Esophagus muscularis mucosa (tissue), 4 donors: ENCODE measurements around the gene SELENOO. TPM values are rescaled to one million over a fixed set of nuclear protein-coding genes. Genes with fewer than 3 reads are reported as not detected.

ENCODE experiments used
- DNase-seq: peaks from one replicate; pipeline ENCODE4 v3.0.0-alpha.2; 2017; ENCODE audit errors: extremely low spot score
- H3K27ac ChIP-seq, 4 donors: fragments of 200-600 bp; sonication (generic); replicated peaks in 1 of 4; 1 replicate in 3 of 4; 2 replicates in 1 of 4; pipeline ENCODE4 v1.5.1; 2016 to 2019; ENCODE audit warnings: mild to moderate bottlenecking in 1 of 4
- H3K27me3 ChIP-seq, 4 donors: fragments of 200-600 bp; sonication (generic); one replicate each; pipeline versions ENCODE4 v1.5.1 to v1.6.0; 2016 to 2019
- H3K36me3 ChIP-seq, 4 donors: fragments of 200-600 bp; sonication (generic); one replicate each; pipeline ENCODE4 v1.5.1; 2016 to 2019
- H3K4me1 ChIP-seq, 4 donors: fragments of 200-600 bp; sonication (generic); one replicate each; pipeline ENCODE4 v1.5.1; 2016 to 2019
- H3K4me3 ChIP-seq, 4 donors: fragments of 200-600 bp; sonication (generic); 1 replicate in 2 of 4; 2 replicates in 2 of 4; pipeline ENCODE4 v1.5.1; 2016 to 2019; ENCODE audit warnings: mild to moderate bottlenecking in 4 of 4, moderate library complexity in 1 of 4
- H3K9me3 ChIP-seq, 4 donors: fragments of 200-600 bp; sonication (generic); 1 replicate in 3 of 4; 2 replicates in 1 of 4; pipeline ENCODE4 v1.5.1; 2016 to 2019
- EP300 ChIP-seq: sonication (generic); formaldehyde crosslinking; IDR thresholded peaks from one replicate; pipeline ENCODE4 v1.6.1; 2017; ENCODE audit warnings: antibody characterized with exemption
- POLR2A ChIP-seq: fragments of 450-650 bp; IDR thresholded peaks from one replicate; pipeline ENCODE4 v1.6.1; 2017; ENCODE audit warnings: antibody characterized with exemption, moderate library complexity, mild to moderate bottlenecking, low read depth
- POLR2AphosphoS5 ChIP-seq, 2 donors: sonication (generic); formaldehyde crosslinking; IDR thresholded peaks; one replicate each; pipeline ENCODE4 v1.6.1; 2017; ENCODE audit warnings: antibody characterized with exemption in 2 of 2
- WGBS: methylation state at CpG from one replicate; pipeline ENCODE4 v1.1.5; 2018; 5-methylcytosine and 5-hydroxymethylcytosine counted together
- intact Hi-C: fragments of 100-400 bp; cut with DNase I; formaldehyde crosslinking; loops from one replicate; pipeline ENCODE4 v1.15.1; 2023
- total RNA-seq, 4 donors: library from RNA; depleted of rRNA; stranded (reverse); fragments of >200 nt; gene quantifications; one replicate each; pipeline versions ENCODE4 v1.1.0 to v1.2.1, GENCODE V29; 2016
- TF ChIP-seq, protein P1 (sequence below), 3 experiments: fragments of 200-600 bp in 2 of 3; fragments of 450-650 bp in 1 of 3; sonication (generic) in 2 of 3; IDR thresholded peaks; one replicate each; pipeline ENCODE4 v1.5.1; 2017 to 2019; ENCODE audit warnings: antibody characterized with exemption in 3 of 3, mild to moderate bottlenecking in 2 of 3, moderate library complexity in 1 of 3

The SELENOO gene
- total RNA-seq, 4 donors from 2014 or later = 22.4 to 41.0 (median 23.0) TPM

DNA sequence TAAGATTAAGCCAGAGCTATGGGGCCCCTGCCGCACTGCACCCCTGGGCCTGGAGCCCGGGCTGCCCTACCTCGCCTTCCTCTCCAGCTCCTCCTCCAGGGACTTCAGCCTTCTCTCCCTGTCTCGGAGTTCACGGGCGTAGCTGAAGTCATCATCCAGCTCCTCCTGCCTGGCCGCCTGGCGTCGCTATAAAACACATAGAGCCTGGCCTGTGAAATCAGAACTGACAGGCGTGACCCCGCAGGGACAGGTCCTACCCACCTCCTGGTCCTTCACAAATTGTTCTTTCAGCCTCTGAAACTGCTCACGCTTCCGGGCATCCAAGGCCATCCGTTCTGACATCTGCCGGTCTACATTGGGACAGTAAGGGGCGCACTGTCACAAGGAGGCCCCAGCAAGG, 23.3 kb downstream of the SELENOO start:
- Histone ChIP-seq H3K27me3 (no peaks in the 10 kb centered on the region), H3K9me3 (no peaks in the 10 kb centered on the region), H3K4me1 (peaks cover 6 to 11% (median 10%) of the 10 kb centered on the region in 4 donors), H3K36me3 (peaks cover 45 to 99% (median 97%) of the 10 kb centered on the region in 4 donors), H3K27ac (no peak overlapping the region), H3K4me3 (no peak overlapping the region)
- 91% methylated on average over 16 of the region's 16 CpGs for WGBS
- no peak for DNase-seq
- TF ChIP-seq EP300 = no peak
- no peak for TF ChIP-seq POLR2A
- TF ChIP-seq, protein P1, sequence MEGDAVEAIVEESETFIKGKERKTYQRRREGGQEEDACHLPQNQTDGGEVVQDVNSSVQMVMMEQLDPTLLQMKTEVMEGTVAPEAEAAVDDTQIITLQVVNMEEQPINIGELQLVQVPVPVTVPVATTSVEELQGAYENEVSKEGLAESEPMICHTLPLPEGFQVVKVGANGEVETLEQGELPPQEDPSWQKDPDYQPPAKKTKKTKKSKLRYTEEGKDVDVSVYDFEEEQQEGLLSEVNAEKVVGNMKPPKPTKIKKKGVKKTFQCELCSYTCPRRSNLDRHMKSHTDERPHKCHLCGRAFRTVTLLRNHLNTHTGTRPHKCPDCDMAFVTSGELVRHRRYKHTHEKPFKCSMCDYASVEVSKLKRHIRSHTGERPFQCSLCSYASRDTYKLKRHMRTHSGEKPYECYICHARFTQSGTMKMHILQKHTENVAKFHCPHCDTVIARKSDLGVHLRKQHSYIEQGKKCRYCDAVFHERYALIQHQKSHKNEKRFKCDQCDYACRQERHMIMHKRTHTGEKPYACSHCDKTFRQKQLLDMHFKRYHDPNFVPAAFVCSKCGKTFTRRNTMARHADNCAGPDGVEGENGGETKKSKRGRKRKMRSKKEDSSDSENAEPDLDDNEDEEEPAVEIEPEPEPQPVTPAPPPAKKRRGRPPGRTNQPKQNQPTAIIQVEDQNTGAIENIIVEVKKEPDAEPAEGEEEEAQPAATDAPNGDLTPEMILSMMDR (IDR thresholded peaks at IDR 0.05) = no peak
- no peak for TF ChIP-seq POLR2AphosphoS5 (IDR thresholded peaks at IDR 0.05)
- intact Hi-C loops = no loop called here

DNA sequence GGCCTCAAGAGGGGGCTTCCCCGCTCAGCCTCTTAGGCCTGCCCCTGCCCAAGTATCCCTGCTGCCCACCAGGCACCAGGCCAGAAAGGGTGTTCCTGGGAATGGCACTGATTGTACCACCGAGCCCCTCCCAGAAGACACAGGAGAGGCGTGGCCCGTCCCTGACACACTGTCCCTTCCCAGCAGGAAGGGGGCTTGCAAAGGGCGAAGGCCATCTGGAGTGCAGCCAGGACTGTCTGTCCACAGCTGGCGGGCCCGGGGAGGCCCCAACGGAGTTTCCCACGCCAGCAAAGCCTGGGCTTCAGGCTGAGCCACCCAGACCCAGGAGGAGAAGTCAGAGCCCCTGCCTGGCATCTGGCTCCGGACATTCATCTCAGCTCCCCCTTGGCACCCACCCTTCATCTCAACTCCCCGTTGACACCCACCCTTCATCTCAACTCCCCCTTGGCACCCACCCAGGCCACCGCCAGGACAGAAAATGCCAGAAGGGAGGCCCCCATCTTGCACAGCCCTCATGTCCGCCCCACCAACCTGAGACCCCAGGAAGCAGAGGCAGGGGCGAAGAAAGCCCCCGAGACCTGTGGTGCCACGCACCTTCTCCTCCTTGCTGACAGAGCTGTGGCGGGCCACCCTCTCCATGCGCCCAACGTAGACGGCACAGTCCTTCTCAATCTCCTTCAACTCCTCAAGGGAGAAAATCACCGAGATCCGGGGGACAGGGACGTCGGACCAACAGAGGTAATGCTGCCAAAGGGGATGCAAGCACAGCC, 24.6 kb downstream of the SELENOO start:
- H3K9me3 ChIP-seq = no peaks in the 10 kb centered on the region
- TF ChIP-seq POLR2A (no peak), EP300 (no peak), POLR2AphosphoS5 (IDR thresholded peaks at IDR 0.05) (no peak)
- TF ChIP-seq, protein P1 (IDR thresholded peaks at IDR 0.05) = no peak
- no peak overlapping the region for H3K27ac ChIP-seq
- 90% methylated on average over 18 of the region's 24 CpGs for WGBS
- no peak overlapping the region for H3K4me3 ChIP-seq
- no peaks in the 10 kb centered on the region for H3K4me1 ChIP-seq
- intact Hi-C loops = no loop called here
- peaks cover 48 to 100% (median 96%) of the 10 kb centered on the region in 4 donors for H3K36me3 ChIP-seq
- no peak for DNase-seq
- no peaks in the 10 kb centered on the region for H3K27me3 ChIP-seq

- Histone ChIP-seq H3K9me3 (no peaks in the 10 kb centered on the region), H3K27me3 (no peaks in the 10 kb centered on the region), H3K4me3 (no peak overlapping the region), H3K27ac (no peak overlapping the region), H3K4me1 (no peaks in the 10 kb centered on the region), H3K36me3 (peaks cover 42 to 95% (median 90%) of the 10 kb centered on the region in 4 donors)
- no peak for DNase-seq
- TF ChIP-seq POLR2A (no peak), EP300 (no peak), POLR2AphosphoS5 (IDR thresholded peaks at IDR 0.05) (no peak)
- TF ChIP-seq, protein P1 (IDR thresholded peaks at IDR 0.05) = no peak
- WGBS = 91% methylated on average over 21 of the region's 31 CpGs
- intact Hi-C loops = no loop called here
Observed at GRCh38 chr22:50226063-50226874, 25.5 kb downstream of the SELENOO start.

- TF ChIP-seq POLR2A = no peak
- TF ChIP-seq, protein P1 (IDR thresholded peaks at IDR 0.05) = no peak
- no peak for TF ChIP-seq POLR2AphosphoS5 (IDR thresholded peaks at IDR 0.05)
- no peak for TF ChIP-seq EP300
- Histone ChIP-seq H3K27me3 (no peaks in the 10 kb centered on the region), H3K36me3 (peaks cover 42 to 94% (median 85%) of the 10 kb centered on the region in 4 donors), H3K4me3 (no peak overlapping the region), H3K27ac (no peak overlapping the region), H3K9me3 (no peaks in the 10 kb centered on the region), H3K4me1 (no peaks in the 10 kb centered on the region)
- WGBS = 95% methylated on average over 11 of the region's 18 CpGs
- DNase-seq = no peak
- intact Hi-C loops = no loop called here
Observed at GRCh38 chr22:50226875-50227165, 26.0 kb downstream of the SELENOO start.
